Calu3 (cell line): ENCODE measurements around the gene SSBP2. TPM values are rescaled to one million over a fixed set of nuclear protein-coding genes. Genes with fewer than 3 reads are reported as not detected.

Experiments used
- BruUV-seq: library from RNA; stranded (reverse); fragments of 400-500 nt; replicated peaks from 2 replicates; lab custom pipeline; 2021; lab: Mats Ljungman, UMichigan
- CTCF ChIA-PET: fragments of 300-600 bp; sonication (Branson Sonifier 250); formaldehyde crosslinking; loops from one replicate; lab custom pipeline; 2022; ENCODE audit warnings: antibody characterized with exemption; lab: Charles Lee
- DNase-seq: peaks from one replicate; pipeline ENCODE4 v3.0.0; 2022
- H3K27ac Mint-ChIP-seq: one replicate; pipeline ENCODE4 v1.8.0; 2022; ENCODE audit warnings: mixed read lengths; ENCODE audit not compliant: unreplicated experiment
- H3K27me3 Mint-ChIP-seq: one replicate; pipeline ENCODE4 v1.8.0; 2022; ENCODE audit warnings: mixed read lengths; ENCODE audit not compliant: unreplicated experiment
- H3K36me3 Mint-ChIP-seq: one replicate; pipeline ENCODE4 v1.8.0; 2022; ENCODE audit warnings: mild to moderate bottlenecking, moderate library complexity, mixed read lengths; ENCODE audit not compliant: insufficient read depth, unreplicated experiment
- H3K4me1 Mint-ChIP-seq: one replicate; pipeline ENCODE4 v1.8.0; 2022; ENCODE audit warnings: mild to moderate bottlenecking, low read depth, mixed read lengths; ENCODE audit not compliant: unreplicated experiment
- H3K4me3 Mint-ChIP-seq: one replicate; pipeline ENCODE4 v1.8.0; 2022; ENCODE audit warnings: mild to moderate bottlenecking, low read depth, moderate library complexity, mixed read lengths; ENCODE audit not compliant: unreplicated experiment
- H3K9me3 Mint-ChIP-seq: one replicate; pipeline ENCODE4 v1.8.0; 2022; ENCODE audit warnings: low read depth, mixed read lengths; ENCODE audit not compliant: unreplicated experiment
- intact Hi-C: fragments of 100-400 bp; cut with micrococcal nuclease; formaldehyde crosslinking; loops from one replicate; pipeline ENCODE4 v1.10.0; 2022; ENCODE audit not compliant: unreplicated experiment
- total RNA-seq: library from RNA; stranded (reverse); gene quantifications from 2 replicates; pipeline ENCODE4 v1.2.3, GENCODE V29; 2022
- TF ChIP-seq, protein P1 (sequence below): fragments of 200-600 bp; IDR thresholded peaks from one replicate; pipeline ENCODE4 v1.8.0; 2022; ENCODE audit warnings: antibody characterized with exemption; ENCODE audit not compliant: unreplicated experiment

Gene SSBP2
- total RNA-seq, 1 experiment from 2014 or later, result 18.9 TPM

- Mint-ChIP-seq H3K9me3 (no peaks in the 10 kb centered on the region), H3K4me3 (no peak overlapping the region), H3K4me1 (no peaks in the 10 kb centered on the region), H3K27me3 (peaks cover 20% of the 10 kb centered on the region), H3K36me3 (no peaks in the 10 kb centered on the region), H3K27ac (no peak overlapping the region)
- TF ChIP-seq, protein P1, sequence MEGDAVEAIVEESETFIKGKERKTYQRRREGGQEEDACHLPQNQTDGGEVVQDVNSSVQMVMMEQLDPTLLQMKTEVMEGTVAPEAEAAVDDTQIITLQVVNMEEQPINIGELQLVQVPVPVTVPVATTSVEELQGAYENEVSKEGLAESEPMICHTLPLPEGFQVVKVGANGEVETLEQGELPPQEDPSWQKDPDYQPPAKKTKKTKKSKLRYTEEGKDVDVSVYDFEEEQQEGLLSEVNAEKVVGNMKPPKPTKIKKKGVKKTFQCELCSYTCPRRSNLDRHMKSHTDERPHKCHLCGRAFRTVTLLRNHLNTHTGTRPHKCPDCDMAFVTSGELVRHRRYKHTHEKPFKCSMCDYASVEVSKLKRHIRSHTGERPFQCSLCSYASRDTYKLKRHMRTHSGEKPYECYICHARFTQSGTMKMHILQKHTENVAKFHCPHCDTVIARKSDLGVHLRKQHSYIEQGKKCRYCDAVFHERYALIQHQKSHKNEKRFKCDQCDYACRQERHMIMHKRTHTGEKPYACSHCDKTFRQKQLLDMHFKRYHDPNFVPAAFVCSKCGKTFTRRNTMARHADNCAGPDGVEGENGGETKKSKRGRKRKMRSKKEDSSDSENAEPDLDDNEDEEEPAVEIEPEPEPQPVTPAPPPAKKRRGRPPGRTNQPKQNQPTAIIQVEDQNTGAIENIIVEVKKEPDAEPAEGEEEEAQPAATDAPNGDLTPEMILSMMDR, result no peak
- BruUV-seq, result no TSS peak
- intact Hi-C loops, result no loop called here
- CTCF ChIA-PET, result no interaction called here
- DNase-seq, result no peak
Observed at GRCh38 chr5:81370912-81371311, 380.0 kb downstream of the SSBP2 start.

- no TSS peak for BruUV-seq
- Mint-ChIP-seq H3K27me3 (no peaks in the 10 kb centered on the region), H3K4me1 (peaks cover 9% of the 10 kb centered on the region), H3K36me3 (peaks cover 3% of the 10 kb centered on the region), H3K4me3 (no peak overlapping the region), H3K27ac (no peak overlapping the region), H3K9me3 (no peaks in the 10 kb centered on the region)
- CTCF ChIA-PET, result interaction anchor here (0.7 kb wide), 1 partner anchor 21 kb away, joined by 3 read pairs; no protein-coding TSS in a partner anchor
- DNase-seq, result no peak
- intact Hi-C loops, result no loop called here
- TF ChIP-seq, protein P1, result no peak
Observed at GRCh38 chr5:81365541-81365940, 385.4 kb downstream of the SSBP2 start.

DNA sequence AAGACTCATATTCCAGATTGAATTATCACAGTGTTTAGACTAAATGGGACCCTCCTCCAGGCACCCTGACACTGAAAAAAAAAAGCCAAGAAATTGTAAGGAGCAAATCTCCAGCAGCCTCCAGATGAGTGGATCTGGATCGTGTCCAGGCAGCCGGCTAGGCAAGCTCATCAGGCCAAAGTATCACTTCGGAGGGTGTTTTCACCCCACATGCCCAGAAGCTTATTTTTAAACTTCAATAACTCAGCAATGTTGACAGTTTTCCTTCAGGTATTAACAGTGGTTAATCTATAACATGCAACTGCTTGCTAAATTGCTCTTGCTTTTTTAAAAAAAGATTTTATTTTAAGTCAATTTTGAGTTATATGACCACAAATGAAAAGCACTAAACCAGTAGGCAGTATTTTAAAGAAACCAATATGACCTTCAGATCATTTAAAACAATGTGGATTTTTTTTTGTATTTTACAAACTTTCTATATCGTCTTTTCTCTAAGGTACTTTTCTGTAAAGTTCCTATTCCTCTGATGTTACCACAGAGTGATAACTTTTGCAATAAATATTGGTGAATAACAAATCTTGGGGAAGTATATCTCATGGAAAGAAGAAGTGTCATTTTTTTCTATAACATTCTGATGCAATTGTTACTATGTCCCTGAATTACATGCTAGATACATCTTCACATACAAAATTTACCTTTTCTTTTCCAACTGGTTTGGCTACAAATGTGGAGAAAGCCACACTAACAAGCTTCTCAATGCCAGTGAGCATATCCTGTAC lies 387.6 kb downstream of the SSBP2 start:
- TF ChIP-seq, protein P1, result no peak
- Mint-ChIP-seq H3K9me3 (no peaks in the 10 kb centered on the region), H3K27ac (no peak overlapping the region), H3K36me3 (peaks cover 3% of the 10 kb centered on the region), H3K4me3 (no peak overlapping the region), H3K4me1 (peaks cover 9% of the 10 kb centered on the region), H3K27me3 (no peaks in the 10 kb centered on the region)
- intact Hi-C loops, result no loop called here
- CTCF ChIA-PET, result interaction anchor here (1.5 kb wide), 1 partner anchor 22 kb away, joined by 4 read pairs; no protein-coding TSS in a partner anchor
- no peak for DNase-seq
- no TSS peak for BruUV-seq

Other genes starting within 250 kb of the SSBP2 start
- gene ATG10, start 220.9 kb upstream of the SSBP2 start, total RNA-seq, result 8.9 and 10.0 TPM in 2 replicates